Keratinocyte (primary cell): ENCODE results near the gene KRTAP5-2. TPM values are rescaled to one million over a fixed set of nuclear protein-coding genes. Genes with fewer than 3 reads are reported as not detected.
"Not testable (repeated sequence)": the region's sequence is repeated elsewhere in the genome, so short reads cannot be mapped to it uniquely, and the experiment has no call there.

ENCODE experiments used
- DNase-seq: peaks from one replicate; pipeline ENCODE4 v3.0.0-alpha.2; 2011; ENCODE audit warnings: low read depth, missing footprints, low spot score
- FAIRE-seq: peaks from 2 replicates; lab custom pipeline; 2011; peaks lifted over from hg19 to GRCh38; lab: Jason Lieb, UNC
- H2AFZ ChIP-seq: 2 replicates; pipeline ENCODE4 v1.6.0; 2012; ENCODE audit warnings: low read length, control low read depth, inconsistent platforms; ENCODE audit not compliant: control insufficient read depth
- H3K27ac ChIP-seq: 2 replicates; pipeline ENCODE4 v1.5.1; 2011; ENCODE audit warnings: low read length; ENCODE audit not compliant: control insufficient read depth, insufficient read depth
- H3K27me3 ChIP-seq: 3 replicates; pipeline ENCODE4 v1.6.0; 2011; ENCODE audit warnings: low read length; ENCODE audit not compliant: control insufficient read depth, insufficient read depth; ENCODE audit errors: extremely low read depth
- H3K36me3 ChIP-seq, 2 experiments: 2 replicates in 1 of 2; 3 replicates in 1 of 2; pipeline ENCODE4 v1.5.1; 2011; ENCODE audit warnings: low read length in 2 of 2, mild to moderate bottlenecking in 1 of 2; ENCODE audit not compliant: control insufficient read depth in 2 of 2, insufficient read depth in 2 of 2; ENCODE audit errors: extremely low read depth in 1 of 2
- H3K4me1 ChIP-seq: 3 replicates; pipeline ENCODE4 v1.5.1; 2011; ENCODE audit warnings: low read length; ENCODE audit not compliant: control insufficient read depth, insufficient read depth; ENCODE audit errors: extremely low read depth
- H3K4me2 ChIP-seq: 3 replicates; pipeline ENCODE4 v1.6.0; 2011; ENCODE audit warnings: low read depth, low read length; ENCODE audit not compliant: control insufficient read depth, insufficient read depth; ENCODE audit errors: extremely low read depth
- H3K4me3 ChIP-seq, 3 experiments: fragments of 200-600 bp in 1 of 3; sonication (generic) in 1 of 3; 2 replicates in 2 of 3; 3 replicates in 1 of 3; pipeline ENCODE4 v1.5.1; 2011 to 2016; ENCODE audit warnings: low read length in 3 of 3, mild to moderate bottlenecking in 3 of 3, control low read depth in 2 of 3, inconsistent platforms in 1 of 3, low read depth in 1 of 3, mixed read lengths in 1 of 3, mixed run types in 1 of 3, moderate library complexity in 1 of 3; ENCODE audit not compliant: control insufficient read depth in 2 of 3, insufficient read depth in 2 of 3; ENCODE audit errors: extremely low read depth in 1 of 3
- H3K79me2 ChIP-seq: 2 replicates; pipeline ENCODE4 v1.6.0; 2012; ENCODE audit warnings: low read length; ENCODE audit not compliant: control insufficient read depth, insufficient read depth
- H3K9ac ChIP-seq: 3 replicates; pipeline ENCODE4 v1.6.0; 2011; ENCODE audit warnings: low read length; ENCODE audit not compliant: control insufficient read depth, insufficient read depth; ENCODE audit errors: extremely low read depth
- H3K9me1 ChIP-seq: 3 replicates; pipeline ENCODE4 v1.6.0; 2011; ENCODE audit warnings: low read length; ENCODE audit not compliant: control insufficient read depth, insufficient read depth; ENCODE audit errors: extremely low read depth
- H3K9me3 ChIP-seq: 2 replicates; pipeline ENCODE4 v1.5.1; 2012; ENCODE audit warnings: low read depth, low read length; ENCODE audit not compliant: control insufficient read depth
- H4K20me1 ChIP-seq: 3 replicates; pipeline ENCODE4 v1.6.0; 2011; ENCODE audit warnings: low read length; ENCODE audit not compliant: control insufficient read depth, insufficient read depth; ENCODE audit errors: extremely low read depth
- EZH2 ChIP-seq: IDR thresholded peaks from one replicate; pipeline ENCODE4 v1.6.1; 2012; ENCODE audit warnings: inconsistent platforms, mild to moderate bottlenecking, low read length, moderate library complexity
- dilution Hi-C: fragments of 300-500 bp; cut with MboI; formaldehyde crosslinking; loops from one replicate; pipeline ENCODE4 v1.7.0; 2020; ENCODE audit warnings: low sequenced_read_pairs; ENCODE audit not compliant: extremely low pct_ligation_motif_present
- polyA plus RNA-seq, 5 experiments: library from polyadenylated mRNA; depleted of rRNA in 3 of 5; stranded (reverse) in 3 of 5; stranded (forward) in 1 of 5; unstranded in 1 of 5; fragments of >200 nt; gene quantifications; 1 replicate in 1 of 5; 2 replicates in 3 of 5; 3 replicates in 1 of 5; pipeline versions ENCODE4 v1.2.1 to v1.2.3, GENCODE V29; 2011 to 2012; ENCODE audit warnings: missing spikeins in 2 of 5, low read depth in 1 of 5, low replicate concordance in 1 of 5
- TF ChIP-seq, protein P1 (sequence below), 3 experiments: IDR thresholded peaks in 1 of 3; conservative IDR thresholded peaks in 1 of 3; optimal IDR thresholded peaks in 1 of 3; 2 replicates in 2 of 3; 3 replicates in 1 of 3; pipeline versions ENCODE3 to v1.5.1; 2011; ENCODE audit warnings: low read length in 3 of 3, mild to moderate bottlenecking in 3 of 3, moderate library complexity in 2 of 3, control low read depth in 1 of 3, inconsistent platforms in 1 of 3; ENCODE audit not compliant: insufficient read depth in 2 of 3; ENCODE audit errors: extremely low read depth in 1 of 3

Gene KRTAP5-2
- polyA plus RNA-seq, 1 donor (not counting 4 experiments of a cell fraction or from before 2014, with no cell fraction given), result not detected

DNA sequence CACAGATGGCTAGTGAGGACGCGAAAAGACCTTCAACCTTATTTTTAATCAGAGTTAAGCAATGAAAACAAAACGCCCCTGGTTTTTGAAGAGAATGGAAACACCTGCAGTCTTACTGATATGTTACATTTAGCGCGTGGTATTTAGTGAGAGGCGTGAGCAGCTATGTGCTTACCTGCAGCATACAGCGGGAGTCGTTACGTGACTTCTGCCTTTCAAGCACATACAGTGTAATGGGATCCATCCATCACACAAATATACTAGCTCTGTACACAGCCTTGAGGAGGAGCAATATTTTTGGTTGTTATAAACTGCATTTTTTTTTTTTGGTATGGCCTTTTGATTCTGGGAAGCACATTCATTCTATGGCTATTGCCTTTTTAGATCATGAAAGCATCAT is 5.5 kb downstream of the KRTAP5-2 start:
- H3K27me3 ChIP-seq, result peaks cover 5% of the 10 kb centered on the region
- TF ChIP-seq, protein P1, sequence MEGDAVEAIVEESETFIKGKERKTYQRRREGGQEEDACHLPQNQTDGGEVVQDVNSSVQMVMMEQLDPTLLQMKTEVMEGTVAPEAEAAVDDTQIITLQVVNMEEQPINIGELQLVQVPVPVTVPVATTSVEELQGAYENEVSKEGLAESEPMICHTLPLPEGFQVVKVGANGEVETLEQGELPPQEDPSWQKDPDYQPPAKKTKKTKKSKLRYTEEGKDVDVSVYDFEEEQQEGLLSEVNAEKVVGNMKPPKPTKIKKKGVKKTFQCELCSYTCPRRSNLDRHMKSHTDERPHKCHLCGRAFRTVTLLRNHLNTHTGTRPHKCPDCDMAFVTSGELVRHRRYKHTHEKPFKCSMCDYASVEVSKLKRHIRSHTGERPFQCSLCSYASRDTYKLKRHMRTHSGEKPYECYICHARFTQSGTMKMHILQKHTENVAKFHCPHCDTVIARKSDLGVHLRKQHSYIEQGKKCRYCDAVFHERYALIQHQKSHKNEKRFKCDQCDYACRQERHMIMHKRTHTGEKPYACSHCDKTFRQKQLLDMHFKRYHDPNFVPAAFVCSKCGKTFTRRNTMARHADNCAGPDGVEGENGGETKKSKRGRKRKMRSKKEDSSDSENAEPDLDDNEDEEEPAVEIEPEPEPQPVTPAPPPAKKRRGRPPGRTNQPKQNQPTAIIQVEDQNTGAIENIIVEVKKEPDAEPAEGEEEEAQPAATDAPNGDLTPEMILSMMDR (optimal IDR thresholded peaks at IDR 0.05 in 1 of 3, IDR thresholded peaks at IDR 0.05 in 1 of 3, conservative IDR thresholded peaks at IDR 0.05 in 1 of 3; ENCODE audit: extremely low read depth in 1 of 3, insufficient read depth in 2 of 3, low read length in 3 of 3), result no peak
- TF ChIP-seq EZH2, result no peak
- dilution Hi-C loops, result no loop called here
- H3K9me1 ChIP-seq, result no peaks in the 10 kb centered on the region
- H3K4me1 ChIP-seq, result peaks cover 5% of the 10 kb centered on the region
- DNase-seq, result no peak
- no peak overlapping the region for H3K4me3 ChIP-seq
- H4K20me1 ChIP-seq, result no peaks in the 10 kb centered on the region
- no peak overlapping the region for H3K27ac ChIP-seq
- no peaks in the 10 kb centered on the region for H3K9me3 ChIP-seq
- H3K9ac ChIP-seq, result no peak overlapping the region
- FAIRE-seq, result no peak
- no peaks in the 10 kb centered on the region for H3K36me3 ChIP-seq
- H3K79me2 ChIP-seq, result no peaks in the 10 kb centered on the region
- no peak overlapping the region for H2AFZ ChIP-seq
- no peak overlapping the region for H3K4me2 ChIP-seq

DNA sequence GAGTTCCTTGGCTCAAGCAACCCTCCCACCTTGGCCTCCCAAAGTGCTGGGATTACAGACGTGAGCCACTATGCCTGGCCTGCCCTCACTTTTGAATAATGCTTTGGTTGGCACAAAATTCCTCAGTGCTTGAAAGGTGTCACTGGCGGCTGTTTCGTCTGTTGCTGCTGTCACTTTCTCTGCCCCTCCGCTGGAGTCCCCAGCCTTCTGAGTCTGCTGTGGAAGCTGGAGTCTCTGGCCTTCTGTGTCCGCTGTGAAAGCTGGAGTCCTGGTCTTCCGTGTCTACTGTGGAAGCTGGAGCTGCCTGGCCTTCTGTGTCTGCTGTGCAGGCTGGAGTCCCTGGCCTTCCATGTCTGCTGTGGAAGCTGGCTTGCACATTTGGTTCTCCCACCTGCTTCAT is 8.1 kb downstream of the KRTAP5-2 start:
- no peak overlapping the region for H3K27ac ChIP-seq
- H3K36me3 ChIP-seq, result no peaks in the 10 kb centered on the region
- TF ChIP-seq EZH2, result no peak
- TF ChIP-seq, protein P1 (optimal IDR thresholded peaks at IDR 0.05 in 1 of 3, IDR thresholded peaks at IDR 0.05 in 1 of 3, conservative IDR thresholded peaks at IDR 0.05 in 1 of 3; ENCODE audit: extremely low read depth in 1 of 3, insufficient read depth in 2 of 3, low read length in 3 of 3), result no peak
- no peaks in the 10 kb centered on the region for H3K9me1 ChIP-seq
- no peaks in the 10 kb centered on the region for H3K9me3 ChIP-seq
- H3K79me2 ChIP-seq, result no peaks in the 10 kb centered on the region
- peaks cover 5% of the 10 kb centered on the region for H3K27me3 ChIP-seq
- DNase-seq (no peak), FAIRE-seq (no peak)
- no peak overlapping the region for H2AFZ ChIP-seq
- H3K4me3 ChIP-seq, result no peak overlapping the region
- dilution Hi-C loops, result no loop called here
- no peak overlapping the region for H3K4me2 ChIP-seq
- H3K9ac ChIP-seq, result no peak overlapping the region
- H3K4me1 ChIP-seq, result peaks cover 5% of the 10 kb centered on the region
- no peaks in the 10 kb centered on the region for H4K20me1 ChIP-seq

DNA sequence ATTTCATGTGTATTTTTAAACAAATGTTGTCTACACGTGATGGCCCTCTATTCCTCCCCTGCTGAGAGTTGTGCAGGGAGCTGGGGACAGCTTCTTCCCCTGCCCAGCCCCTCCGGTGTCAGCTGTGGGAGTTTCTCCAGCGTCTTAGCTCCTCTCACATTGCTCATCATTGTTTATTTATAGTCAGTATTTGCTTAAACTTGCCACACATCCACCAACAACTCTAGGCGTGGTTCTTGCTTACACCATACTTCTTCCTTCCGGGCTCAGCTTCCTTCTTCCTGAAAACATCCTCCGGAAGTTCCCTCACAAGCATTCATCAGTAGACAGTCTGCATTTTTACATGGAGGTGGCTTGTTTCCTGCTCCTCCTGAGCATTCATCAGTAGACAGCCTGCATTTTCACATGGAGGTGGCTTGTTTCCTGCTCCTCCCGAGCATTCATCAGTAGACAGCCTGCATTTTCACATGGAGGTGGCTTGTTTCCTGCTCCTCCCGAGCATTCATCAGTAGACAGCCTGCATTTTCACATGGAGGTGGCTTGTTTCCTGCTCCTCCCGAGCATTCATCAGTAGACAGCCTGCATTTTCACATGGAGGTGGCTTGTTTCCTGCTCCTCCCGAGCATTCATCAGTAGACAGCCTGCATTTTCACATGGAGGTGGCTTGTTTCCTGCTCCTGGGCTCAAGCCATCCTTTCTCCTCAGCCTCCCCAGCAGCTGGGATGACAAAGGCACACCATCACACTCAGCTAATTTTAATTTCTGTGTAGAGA is 8.7 kb downstream of the KRTAP5-2 start:
- H3K36me3 ChIP-seq, H3K9ac ChIP-seq, dilution Hi-C loops, H3K4me3 ChIP-seq, DNase-seq, H3K9me1 ChIP-seq, H3K27ac ChIP-seq, H3K4me1 ChIP-seq, H3K27me3 ChIP-seq, H3K9me3 ChIP-seq, H4K20me1 ChIP-seq, H3K79me2 ChIP-seq: not testable (repeated sequence)
- H2AFZ ChIP-seq, result peak overlapping the region; percentile 35
- peak; percentile 5 for FAIRE-seq
- peak overlapping the region; percentile 17 for H3K4me2 ChIP-seq
